ENCODE data around the gene FAM3C.

Gene FAM3C

GRCh38 chr7:121313220-121313792, 82.8 kb downstream of the FAM3C start:
- Histone ChIP-seq H2AFZ (no peak overlapping the region), H3K36me3 (ENCODE audit: control insufficient read depth, insufficient read depth, low read length) (no peaks in the 10 kb centered on the region), H3K4me2 (ENCODE audit: low read length) (no peak overlapping the region), H3K27ac (no peak overlapping the region), H3K4me3 (ENCODE audit: low read depth, low read length) (no peak overlapping the region), H3K9ac (no peak overlapping the region), H3K27me3 (ENCODE audit: control insufficient read depth, insufficient read depth, low read length) (no peaks in the 10 kb centered on the region), H3K79me2 (no peaks in the 10 kb centered on the region), H3K4me1 (no peaks in the 10 kb centered on the region), H3K9me3 (ENCODE audit: control insufficient read depth, low read length) (no peaks in the 10 kb centered on the region)
- TF ChIP-seq CTCF (IDR thresholded peaks at IDR 0.05): no peak

- Histone ChIP-seq H3K9ac (no peak overlapping the region), H2AFZ (no peak overlapping the region), H3K4me3 (ENCODE audit: low read depth, low read length) (no peak overlapping the region), H3K4me1 (no peaks in the 10 kb centered on the region), H3K27me3 (ENCODE audit: control insufficient read depth, insufficient read depth, low read length) (no peaks in the 10 kb centered on the region), H3K79me2 (no peaks in the 10 kb centered on the region), H3K27ac (no peak overlapping the region), H3K4me2 (ENCODE audit: low read length) (no peak overlapping the region), H3K36me3 (ENCODE audit: control insufficient read depth, insufficient read depth, low read length) (no peaks in the 10 kb centered on the region), H3K9me3 (ENCODE audit: control insufficient read depth, low read length) (no peaks in the 10 kb centered on the region)
- TF ChIP-seq CTCF (IDR thresholded peaks at IDR 0.05): no peak
Observed at GRCh38 chr7:121307021-121307574, 89.0 kb downstream of the FAM3C start.

GRCh38 chr7:121306565-121306964, 89.5 kb downstream of the FAM3C start:
- H3K9me3 ChIP-seq (ENCODE audit: control insufficient read depth, low read length): no peaks in the 10 kb centered on the region
- no peak overlapping the region for H3K27ac ChIP-seq
- no peak for TF ChIP-seq CTCF (IDR thresholded peaks at IDR 0.05)
- no peak overlapping the region for H3K4me2 ChIP-seq (ENCODE audit: low read length)
- no peaks in the 10 kb centered on the region for H3K4me1 ChIP-seq
- no peak overlapping the region for H3K9ac ChIP-seq
- H3K36me3 ChIP-seq (ENCODE audit: control insufficient read depth, insufficient read depth, low read length): no peaks in the 10 kb centered on the region
- no peaks in the 10 kb centered on the region for H3K79me2 ChIP-seq
- no peaks in the 10 kb centered on the region for H3K27me3 ChIP-seq (ENCODE audit: control insufficient read depth, insufficient read depth, low read length)
- no peak overlapping the region for H3K4me3 ChIP-seq (ENCODE audit: low read depth, low read length)
- H2AFZ ChIP-seq: no peak overlapping the region

- no peaks in the 10 kb centered on the region for H3K27me3 ChIP-seq (ENCODE audit: control insufficient read depth, insufficient read depth, low read length)
- H3K27ac ChIP-seq: no peak overlapping the region
- no peak overlapping the region for H3K4me2 ChIP-seq (ENCODE audit: low read length)
- H3K9ac ChIP-seq: no peak overlapping the region
- no peak overlapping the region for H2AFZ ChIP-seq
- H3K9me3 ChIP-seq (ENCODE audit: control insufficient read depth, low read length): no peaks in the 10 kb centered on the region
- H3K4me3 ChIP-seq (ENCODE audit: low read depth, low read length): no peak overlapping the region
- TF ChIP-seq CTCF (IDR thresholded peaks at IDR 0.05): no peak
- no peaks in the 10 kb centered on the region for H3K79me2 ChIP-seq
- no peaks in the 10 kb centered on the region for H3K4me1 ChIP-seq
- no peaks in the 10 kb centered on the region for H3K36me3 ChIP-seq (ENCODE audit: control insufficient read depth, insufficient read depth, low read length)
Observed at GRCh38 chr7:121305109-121305508, 91.0 kb downstream of the FAM3C start.

- H3K4me2 ChIP-seq (ENCODE audit: low read length): no peak overlapping the region
- H3K9ac ChIP-seq: no peak overlapping the region
- H3K4me1 ChIP-seq: no peaks in the 10 kb centered on the region
- H2AFZ ChIP-seq: no peak overlapping the region
- H3K4me3 ChIP-seq (ENCODE audit: low read depth, low read length): no peak overlapping the region
- no peaks in the 10 kb centered on the region for H3K27me3 ChIP-seq (ENCODE audit: control insufficient read depth, insufficient read depth, low read length)
- H3K79me2 ChIP-seq: no peaks in the 10 kb centered on the region
- no peaks in the 10 kb centered on the region for H3K36me3 ChIP-seq (ENCODE audit: control insufficient read depth, insufficient read depth, low read length)
- no peak overlapping the region for H3K27ac ChIP-seq
- TF ChIP-seq CTCF (IDR thresholded peaks at IDR 0.05): no peak
- no peaks in the 10 kb centered on the region for H3K9me3 ChIP-seq (ENCODE audit: control insufficient read depth, low read length)
Observed at GRCh38 chr7:121304102-121304658, 91.9 kb downstream of the FAM3C start.

Measured in parathyroid adenoma (tissue), 2 donors.